KOPT-K1 (cell line): Measurements from ENCODE around the gene THAP9.
"Not testable (repeated sequence)": the region's sequence is repeated elsewhere in the genome, so short reads cannot be mapped to it uniquely, and the experiment has no call there.

Source experiments
- H3K27ac ChIP-seq: fragments of 200-600 bp; sonication (generic); 2 replicates; pipeline ENCODE4 v1.5.1; 2016; ENCODE audit warnings: antibody characterized with exemption, mild to moderate bottlenecking, low read depth, low read length; ENCODE audit not compliant: poor library complexity, severe bottlenecking
- H3K36me3 ChIP-seq: fragments of 200-600 bp; sonication (generic); 2 replicates; pipeline ENCODE4 v1.5.1; 2017; ENCODE audit warnings: antibody characterized with exemption, mild to moderate bottlenecking, low read length, moderate library complexity; ENCODE audit not compliant: insufficient read depth
- H3K9me3 ChIP-seq: fragments of 200-600 bp; sonication (generic); 2 replicates; pipeline ENCODE4 v1.5.1; 2017; ENCODE audit warnings: antibody characterized with exemption, low read length, mild to moderate bottlenecking; ENCODE audit not compliant: insufficient read depth, poor library complexity, severe bottlenecking

The THAP9 gene

DNA sequence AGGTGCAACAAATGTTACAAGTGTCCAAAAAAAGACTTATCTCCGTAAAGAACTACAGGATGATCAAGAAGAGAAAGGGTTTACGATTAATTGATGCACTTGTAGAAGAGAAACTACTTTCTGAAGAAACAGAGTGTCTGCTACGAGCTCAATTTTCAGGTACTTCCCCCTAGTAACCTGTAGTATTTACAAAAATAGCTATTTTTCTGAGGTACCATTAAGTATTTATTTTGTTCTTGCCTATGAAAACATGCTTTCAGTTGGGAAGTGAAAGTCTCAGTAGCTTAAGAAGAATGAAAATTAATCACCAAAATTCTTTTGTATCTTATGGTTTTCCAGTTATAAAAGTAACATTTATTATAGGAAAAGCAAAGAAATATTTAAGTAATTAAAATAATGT is 5.9 kb downstream of the THAP9 start:
- Histone ChIP-seq H3K27ac (no peak overlapping the region), H3K36me3 (peaks cover 24% of the 10 kb centered on the region), H3K9me3 (no peaks in the 10 kb centered on the region)

DNA sequence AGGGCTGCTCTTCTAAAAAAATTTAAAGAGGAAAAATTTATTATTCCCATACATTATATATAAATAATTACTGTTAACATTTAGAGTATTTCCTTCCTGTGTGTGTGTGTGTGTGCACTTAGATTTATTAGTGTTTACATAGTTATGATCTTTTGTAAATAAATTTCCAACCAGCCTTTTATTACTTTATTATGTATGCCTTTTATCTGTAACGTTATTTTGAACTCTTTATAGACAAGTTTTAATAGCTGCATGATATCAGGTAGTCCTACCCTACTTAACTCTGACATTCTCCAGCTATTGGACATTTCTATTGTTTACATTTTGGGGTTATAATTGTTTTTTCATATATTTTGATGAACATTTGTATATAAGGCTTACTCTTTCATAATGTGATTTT is 8.8 kb downstream of the THAP9 start:
- Histone ChIP-seq H3K36me3 (peaks cover 29% of the 10 kb centered on the region), H3K27ac (no peak overlapping the region), H3K9me3 (no peaks in the 10 kb centered on the region)

DNA sequence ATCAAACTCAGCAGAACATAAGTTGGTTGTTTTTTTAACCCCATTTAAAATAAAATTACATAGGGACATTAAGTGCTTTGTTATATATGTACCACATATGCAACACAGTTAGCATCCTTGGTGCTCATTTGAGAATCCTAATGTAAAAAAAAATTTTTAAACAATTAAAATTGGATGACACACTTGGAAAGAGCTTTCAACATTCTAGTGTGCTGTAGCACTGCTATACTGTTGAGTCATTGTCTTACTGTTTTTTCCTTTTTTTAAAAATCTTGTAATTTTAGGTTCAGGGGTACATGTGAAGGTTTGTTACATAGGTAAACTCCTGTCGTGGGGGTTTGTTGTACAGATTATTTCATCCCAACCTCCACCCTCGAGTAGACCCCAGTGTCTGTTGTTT is 12.8 kb downstream of the THAP9 start:
- H3K36me3 ChIP-seq: peaks cover 39% of the 10 kb centered on the region
- H3K27ac ChIP-seq: no peak overlapping the region
- H3K9me3 ChIP-seq: no peaks in the 10 kb centered on the region

DNA sequence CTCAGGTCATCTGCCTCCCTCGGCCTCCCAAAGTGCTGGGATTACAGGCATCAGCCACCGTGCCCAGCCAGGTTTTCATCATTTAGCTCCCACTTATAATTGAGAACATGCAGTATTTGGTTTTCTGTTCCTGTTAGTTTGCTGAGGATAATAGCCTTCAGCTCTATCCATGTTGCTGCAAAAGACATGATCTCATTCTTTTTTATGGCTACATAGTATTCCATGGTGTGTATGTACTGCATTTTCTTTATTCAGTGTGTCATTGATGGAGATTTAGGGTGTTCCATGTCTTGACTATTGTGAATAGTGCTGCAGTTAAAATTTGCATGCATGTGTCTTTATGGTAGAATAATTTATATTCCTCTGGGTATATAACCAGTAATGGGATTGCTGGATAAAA is 13.4 kb downstream of the THAP9 start:
- H3K27ac ChIP-seq, H3K9me3 ChIP-seq: not testable (repeated sequence)
- peaks cover 38% of the 10 kb centered on the region for H3K36me3 ChIP-seq

DNA sequence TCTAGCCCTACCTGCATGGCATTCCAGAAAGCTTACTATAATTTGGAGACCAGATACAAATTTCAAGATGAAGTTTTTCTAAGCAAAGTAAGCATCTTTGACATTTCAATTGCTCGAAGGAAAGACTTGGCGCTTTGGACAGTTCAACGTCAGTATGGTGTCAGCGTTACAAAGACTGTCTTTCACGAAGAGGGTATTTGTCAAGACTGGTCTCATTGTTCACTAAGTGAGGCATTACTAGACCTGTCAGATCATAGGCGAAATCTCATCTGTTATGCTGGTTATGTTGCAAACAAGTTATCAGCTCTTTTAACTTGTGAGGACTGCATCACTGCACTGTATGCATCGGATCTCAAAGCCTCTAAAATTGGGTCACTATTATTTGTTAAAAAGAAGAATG is 17.6 kb downstream of the THAP9 start:
- Histone ChIP-seq H3K9me3 (no peaks in the 10 kb centered on the region), H3K36me3 (peaks cover 68% of the 10 kb centered on the region), H3K27ac (no peak overlapping the region)

DNA sequence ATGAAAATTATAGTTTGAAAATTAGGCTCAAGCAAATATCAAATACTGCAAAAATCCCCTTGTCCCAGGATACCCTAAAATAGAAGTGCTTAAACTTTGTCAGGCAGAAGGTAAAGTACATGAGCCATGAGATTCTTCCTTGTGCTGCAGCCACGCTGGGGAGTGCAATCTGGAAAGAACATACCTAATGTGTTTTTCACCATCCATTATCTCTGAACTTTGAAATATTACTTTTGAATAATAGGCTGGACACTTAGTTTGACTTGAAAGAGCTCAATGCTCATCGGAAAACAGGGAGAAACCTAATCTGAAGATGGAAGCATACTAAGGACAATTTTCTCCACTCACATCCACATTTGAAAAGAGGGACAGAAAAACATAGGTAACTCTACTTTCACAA is 18.9 kb downstream of the THAP9 start:
- no peak overlapping the region for H3K27ac ChIP-seq
- peaks cover 73% of the 10 kb centered on the region for H3K36me3 ChIP-seq
- no peaks in the 10 kb centered on the region for H3K9me3 ChIP-seq

DNA sequence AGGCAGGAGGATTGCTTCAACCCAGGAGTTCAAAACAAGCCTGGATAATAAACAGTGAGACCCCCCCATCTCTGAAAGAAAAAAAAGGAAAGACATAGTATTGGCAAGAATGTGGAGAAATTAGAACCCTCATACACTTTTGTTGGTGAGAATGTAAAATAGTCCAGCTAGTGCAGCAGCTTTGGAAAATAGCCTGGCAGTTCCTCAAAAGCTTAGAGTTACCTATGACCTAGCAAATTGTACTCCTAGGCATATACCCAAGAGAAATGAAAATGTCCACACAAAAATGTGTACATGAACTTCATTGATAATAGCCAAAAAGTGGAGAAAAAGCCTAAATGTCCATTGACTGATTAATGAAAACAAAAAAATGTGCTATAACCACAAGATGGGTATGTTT is 21.3 kb downstream of the THAP9 start:
- Histone ChIP-seq H3K27ac (no peak overlapping the region), H3K9me3 (no peaks in the 10 kb centered on the region), H3K36me3 (peaks cover 91% of the 10 kb centered on the region)

DNA sequence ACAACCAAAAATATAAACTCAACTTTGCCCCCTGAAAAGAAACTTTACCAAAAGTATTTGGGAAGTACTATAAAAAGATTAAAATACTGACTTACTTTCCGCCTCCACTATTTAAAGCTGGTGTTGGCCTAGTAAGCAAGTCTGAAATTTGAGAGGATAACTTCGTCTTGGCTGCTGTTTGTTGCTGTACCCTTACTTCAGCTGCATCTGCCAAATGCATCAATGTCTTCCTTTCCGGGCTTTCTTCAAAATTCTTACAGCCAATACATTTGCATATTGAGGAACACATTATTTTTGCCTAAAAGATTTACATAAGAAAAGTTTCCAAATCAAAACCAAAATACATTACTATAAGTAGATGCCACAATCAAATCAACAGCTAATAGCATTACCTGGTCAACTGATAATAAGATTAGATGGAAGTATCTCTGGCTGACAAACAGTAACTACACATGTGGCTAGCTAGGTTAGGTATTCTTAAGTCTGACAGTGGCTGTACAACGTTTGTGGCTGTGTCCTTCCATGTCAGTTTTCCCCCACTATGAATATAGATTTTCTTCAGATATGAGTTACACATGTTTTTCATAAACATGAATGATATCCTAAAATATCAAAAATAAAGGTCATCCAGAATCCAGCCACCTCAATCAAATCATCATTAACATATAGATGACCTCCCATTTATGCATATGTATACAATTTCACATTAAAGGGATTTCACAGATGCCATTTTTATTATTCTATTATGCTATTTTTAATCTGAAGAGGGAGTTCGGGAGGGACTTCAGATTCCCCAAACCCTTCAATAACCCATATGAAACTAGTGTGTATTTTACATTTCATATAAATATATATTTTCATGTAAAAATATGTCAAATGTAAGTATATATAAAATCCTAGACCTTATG is 30.6 kb downstream of the THAP9 start:
- Histone ChIP-seq H3K36me3 (peaks cover 86% of the 10 kb centered on the region), H3K9me3 (no peaks in the 10 kb centered on the region), H3K27ac (no peak overlapping the region)

DNA sequence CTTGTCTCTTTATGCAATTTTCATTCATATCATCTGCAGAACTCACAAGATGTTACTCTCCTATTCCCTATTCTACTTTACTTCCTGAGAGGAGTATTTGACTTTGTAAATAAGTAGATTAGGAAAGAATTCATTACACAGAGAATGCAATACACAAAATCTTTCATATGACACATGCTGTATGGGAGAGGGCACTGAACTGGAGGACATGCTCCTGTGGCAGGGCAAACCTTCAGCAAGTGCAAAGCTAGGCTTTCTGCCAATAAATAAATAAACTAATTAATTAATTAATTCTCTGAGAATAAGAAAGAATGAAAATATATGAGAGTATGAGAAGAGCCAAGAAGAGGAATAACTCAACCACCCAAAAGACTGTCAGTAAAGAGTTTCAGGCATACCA is 33.9 kb downstream of the THAP9 start:
- Histone ChIP-seq H3K36me3 (peaks cover 90% of the 10 kb centered on the region), H3K9me3 (no peaks in the 10 kb centered on the region), H3K27ac (no peak overlapping the region)

DNA sequence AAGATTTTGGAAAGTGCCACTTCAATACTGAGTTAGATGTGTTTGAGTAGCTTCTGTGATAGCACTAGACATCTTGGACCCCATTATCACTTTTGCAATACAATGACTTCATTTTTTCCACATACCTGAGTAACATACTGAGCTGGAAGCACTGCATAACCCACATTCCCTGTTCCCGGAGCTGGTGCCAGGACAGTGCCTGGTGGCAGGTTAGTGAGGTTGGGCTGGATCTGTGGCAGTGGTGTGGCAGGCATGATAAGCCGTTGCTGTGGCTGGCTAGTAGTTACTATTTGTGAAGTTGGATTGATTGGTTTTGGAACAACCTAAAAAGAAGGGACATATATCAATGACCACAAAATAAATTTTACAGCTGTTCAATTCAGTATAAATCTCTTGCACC is 38.9 kb downstream of the THAP9 start:
- H3K27ac ChIP-seq: no peak overlapping the region
- H3K36me3 ChIP-seq: peaks cover 97% of the 10 kb centered on the region
- H3K9me3 ChIP-seq: no peaks in the 10 kb centered on the region

DNA sequence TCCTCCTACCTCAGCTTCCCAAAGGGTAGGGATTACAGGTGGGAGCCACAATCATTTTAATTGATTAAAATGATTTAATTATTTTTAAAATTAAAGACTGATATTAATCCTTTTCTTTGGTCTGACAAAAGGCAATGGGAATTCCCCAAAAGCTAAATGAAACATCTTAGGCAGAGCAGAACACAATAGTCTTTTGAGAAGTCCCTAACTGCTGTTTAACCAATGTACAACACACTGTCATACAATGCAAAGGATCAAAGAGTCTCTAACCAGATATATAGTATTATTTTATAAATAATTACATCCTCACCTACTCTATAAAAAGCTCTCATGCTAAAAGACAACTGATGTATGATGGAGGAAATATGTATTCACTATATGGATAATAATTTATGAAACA is 47.0 kb downstream of the THAP9 start:
- Histone ChIP-seq H3K9me3 (no peaks in the 10 kb centered on the region), H3K27ac (no peak overlapping the region), H3K36me3 (peaks cover 78% of the 10 kb centered on the region)

DNA sequence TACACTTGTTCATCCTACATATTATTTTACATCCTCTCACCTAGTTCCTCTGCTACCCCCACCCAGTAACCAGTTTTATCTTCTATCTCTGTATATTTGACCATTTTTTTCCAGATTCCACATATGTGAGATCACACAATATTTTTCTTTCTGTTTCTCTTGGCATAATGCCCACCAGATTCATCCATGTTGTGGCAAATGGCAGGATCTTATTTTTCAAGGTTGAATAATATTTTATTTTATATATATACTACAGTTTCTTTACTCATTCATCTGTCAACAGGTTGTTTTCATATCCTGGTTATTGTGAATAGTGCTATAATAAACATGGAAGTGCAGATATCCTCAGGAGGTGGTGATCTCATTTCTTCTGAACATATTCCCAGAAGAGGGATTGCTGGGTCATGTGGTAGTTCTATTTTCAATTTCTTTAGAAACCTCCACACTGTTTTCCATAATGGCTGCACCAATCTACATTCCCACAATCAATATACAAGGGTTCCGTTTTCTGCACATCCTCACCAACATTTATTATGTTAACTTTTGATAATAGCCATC is 48.2 kb downstream of the THAP9 start:
- no peaks in the 10 kb centered on the region for H3K9me3 ChIP-seq
- H3K36me3 ChIP-seq: peaks cover 78% of the 10 kb centered on the region
- no peak overlapping the region for H3K27ac ChIP-seq

DNA sequence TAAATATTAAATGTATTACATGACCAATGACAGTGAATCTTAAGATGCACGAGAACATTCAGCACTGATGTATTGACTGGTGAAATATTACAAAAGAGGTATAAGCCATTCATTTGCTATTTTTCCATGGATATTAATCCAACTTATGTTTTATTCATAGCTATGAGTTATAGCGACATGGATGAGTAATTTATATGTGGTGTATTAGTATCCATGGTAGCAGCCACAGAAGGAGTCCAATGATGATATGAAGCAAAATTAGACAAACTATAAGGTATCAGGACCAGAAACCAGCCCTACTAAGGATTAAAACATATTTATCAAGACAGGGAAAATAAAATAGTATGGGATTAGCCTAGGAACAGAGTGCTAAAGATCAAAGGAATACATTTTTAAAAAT is 50.7 kb downstream of the THAP9 start:
- peaks cover 72% of the 10 kb centered on the region for H3K36me3 ChIP-seq
- H3K9me3 ChIP-seq: no peaks in the 10 kb centered on the region
- H3K27ac ChIP-seq: no peak overlapping the region

DNA sequence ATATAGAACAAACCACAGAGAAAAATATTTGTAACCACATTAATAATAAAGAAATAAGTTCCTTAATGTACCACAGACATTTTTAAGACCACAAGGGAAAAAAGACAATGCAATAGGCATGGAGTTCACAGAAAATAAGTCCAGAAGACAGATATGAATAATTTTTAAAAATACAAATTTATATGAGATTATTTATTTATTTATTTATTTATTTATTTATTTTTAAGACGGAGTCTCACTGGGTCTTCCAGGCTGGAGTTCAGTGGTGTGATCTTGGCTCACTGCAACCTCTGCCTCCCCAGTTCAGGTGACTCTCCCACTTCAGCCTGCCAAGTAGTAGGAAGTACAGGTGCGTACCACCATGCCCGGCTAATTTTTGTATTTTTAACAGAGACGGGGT is 53.7 kb downstream of the THAP9 start:
- no peak overlapping the region for H3K27ac ChIP-seq
- H3K36me3 ChIP-seq: peaks cover 77% of the 10 kb centered on the region
- H3K9me3 ChIP-seq: no peaks in the 10 kb centered on the region

DNA sequence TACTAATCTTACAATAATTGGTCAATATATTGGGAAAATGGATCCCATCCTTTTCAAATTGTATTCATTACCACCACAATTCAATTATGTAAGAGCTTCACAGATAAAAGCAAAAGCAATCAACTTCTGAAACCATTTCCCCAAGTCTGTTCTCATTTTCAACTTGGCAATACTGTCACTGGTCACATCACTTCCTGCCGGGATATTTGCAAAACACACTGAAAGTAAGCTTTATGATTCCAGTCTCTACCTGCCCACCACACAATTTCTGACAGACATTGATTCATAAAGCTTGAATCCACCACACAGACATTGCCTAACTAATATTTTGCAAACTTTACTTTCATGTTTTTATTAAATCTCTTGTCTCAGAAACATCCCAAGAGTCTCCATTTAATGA is 56.5 kb downstream of the THAP9 start:
- Histone ChIP-seq H3K27ac (no peak overlapping the region), H3K9me3 (no peaks in the 10 kb centered on the region), H3K36me3 (peaks cover 80% of the 10 kb centered on the region)

DNA sequence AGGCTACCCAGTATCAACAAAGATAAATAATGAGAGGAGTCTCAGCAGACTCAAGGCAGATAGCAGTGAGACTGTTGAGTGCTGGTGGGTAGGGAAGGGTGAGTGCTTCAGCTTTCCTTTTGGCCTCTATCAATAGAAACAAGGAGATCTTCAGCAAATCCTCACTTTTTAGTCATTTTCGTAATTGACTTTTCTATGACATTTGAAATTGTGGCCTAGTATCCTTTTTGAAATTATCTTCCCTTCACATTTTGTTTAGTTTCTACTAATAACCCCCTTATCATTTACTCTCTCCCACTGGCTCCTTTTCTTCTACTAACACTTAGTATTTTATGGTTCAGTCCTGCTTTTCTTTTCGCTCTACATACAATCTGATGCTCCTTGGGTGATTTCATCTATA is 65.2 kb downstream of the THAP9 start:
- Histone ChIP-seq H3K9me3 (no peaks in the 10 kb centered on the region), H3K36me3 (peaks cover 93% of the 10 kb centered on the region), H3K27ac (no peak overlapping the region)
